ENCODE data around the gene COA8.

- no peak for TF ChIP-seq CTCF (conservative IDR thresholded peaks at IDR 0.05 in 1 of 2, IDR thresholded peaks at IDR 0.05 in 1 of 2; ENCODE audit: low read depth in 1 of 2, low read length in 2 of 2)
- TF ChIP-seq EZH2 (IDR thresholded peaks at IDR 0.05; ENCODE audit: low read length, missing control alignments): no peak
These were observed 2.1 kb upstream of the COA8 start for GRCh38 chr14:103560691-103561090.

Measured in fibroblast of lung (primary cell).